GM21447 (cell line): ENCODE measurements around the gene PKNOX1.
"Not testable (repeated sequence)": the region's sequence is repeated elsewhere in the genome, so short reads cannot be mapped to it uniquely, and the experiment has no call there.

Experiments used
- ATAC-seq: cut with Tn5 transposase; IDR thresholded peaks from one replicate; pipeline ENCODE4 v1.9.1; 2021; ENCODE audit not compliant: unreplicated experiment

PKNOX1 gene

DNA sequence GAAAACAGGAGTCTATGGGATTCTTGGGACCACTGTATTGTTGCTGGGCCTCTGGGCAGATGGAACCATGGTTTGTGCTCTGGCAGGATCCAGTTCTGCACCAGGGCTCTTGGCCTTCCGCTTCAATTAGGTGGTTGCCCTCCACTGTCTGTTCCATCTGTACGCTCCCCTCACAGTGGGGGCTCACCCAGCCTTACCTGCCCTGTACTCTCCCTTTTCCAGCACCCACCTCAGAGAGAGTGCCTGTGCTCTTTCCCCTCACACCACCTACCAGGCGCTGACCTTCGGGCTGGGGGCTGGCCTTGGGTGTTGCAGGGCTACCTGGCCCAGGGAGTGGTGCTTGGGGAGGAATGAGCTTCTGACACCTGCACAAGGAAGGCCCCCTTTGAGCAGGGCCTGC is 7.5 kb downstream of the PKNOX1 start:
- ATAC-seq = no peak

DNA sequence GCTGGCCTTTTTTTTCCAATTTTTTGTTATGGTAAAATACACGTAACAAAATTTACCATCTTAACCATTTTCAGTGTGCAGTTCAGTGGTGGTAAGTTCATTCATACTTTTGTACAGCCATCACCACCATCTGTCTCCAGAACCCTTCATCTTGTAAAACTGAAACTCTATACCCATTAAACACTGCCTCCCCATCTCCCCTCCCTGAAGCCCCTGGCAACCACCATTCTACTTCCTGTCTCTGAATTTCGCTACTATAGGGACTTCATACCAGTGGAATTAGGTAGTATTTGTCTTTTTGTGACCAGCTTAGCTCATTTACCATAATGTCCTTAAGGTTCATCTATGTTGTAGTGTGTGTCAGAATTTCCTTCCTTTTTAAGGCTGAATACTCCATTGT is 8.7 kb downstream of the PKNOX1 start:
- ATAC-seq = no peak

DNA sequence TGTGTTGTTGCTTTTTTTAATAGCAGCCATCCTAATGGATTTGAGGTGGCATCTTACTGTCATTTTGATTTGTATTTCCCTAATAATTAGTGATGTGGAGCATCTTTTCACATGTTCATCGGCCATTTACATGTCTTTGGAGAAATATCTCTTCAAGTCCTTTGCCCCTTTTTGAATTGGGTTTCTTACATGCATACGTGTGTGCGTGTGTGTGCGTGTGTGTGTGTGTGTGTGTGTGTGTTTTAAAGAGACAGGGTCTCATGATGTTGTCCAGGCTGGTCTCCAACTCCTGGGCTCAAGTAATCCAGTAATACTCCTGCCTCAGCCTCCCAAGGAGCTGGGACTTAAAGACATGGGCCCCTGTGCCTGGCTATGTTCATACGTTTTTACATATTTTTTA is 9.5 kb downstream of the PKNOX1 start:
- no peak for ATAC-seq

DNA sequence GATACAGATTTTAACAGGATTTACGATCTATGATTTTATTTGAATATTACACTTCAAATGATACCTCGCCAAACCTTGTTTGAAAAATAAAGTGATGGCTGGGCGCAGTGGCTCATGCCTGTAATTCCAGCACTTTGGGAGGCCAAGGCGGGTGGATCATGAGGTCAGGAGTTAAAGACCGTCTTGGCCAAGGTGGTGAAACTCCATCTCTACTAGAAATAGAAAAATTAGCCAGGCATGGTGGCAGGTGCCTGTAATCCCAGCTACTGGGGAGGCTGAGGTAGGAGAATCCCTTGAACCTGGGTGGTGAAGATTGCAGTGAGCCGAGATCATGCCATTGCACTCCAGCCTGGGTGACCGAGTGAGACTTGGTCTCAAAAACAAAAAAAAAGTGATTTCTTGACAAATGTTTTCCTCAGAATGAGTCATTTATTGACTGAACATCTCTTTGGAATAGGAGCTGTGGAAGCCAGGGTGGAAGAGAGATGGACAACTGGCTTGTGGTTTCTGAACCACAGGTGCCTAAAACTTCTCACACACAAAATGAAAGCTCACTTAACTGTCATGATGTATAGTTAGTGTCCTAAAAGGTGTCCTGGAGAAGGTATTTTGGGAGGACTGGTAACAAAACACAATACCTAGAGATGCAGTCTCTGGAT is 11.9 kb downstream of the PKNOX1 start:
- ATAC-seq = no peak

DNA sequence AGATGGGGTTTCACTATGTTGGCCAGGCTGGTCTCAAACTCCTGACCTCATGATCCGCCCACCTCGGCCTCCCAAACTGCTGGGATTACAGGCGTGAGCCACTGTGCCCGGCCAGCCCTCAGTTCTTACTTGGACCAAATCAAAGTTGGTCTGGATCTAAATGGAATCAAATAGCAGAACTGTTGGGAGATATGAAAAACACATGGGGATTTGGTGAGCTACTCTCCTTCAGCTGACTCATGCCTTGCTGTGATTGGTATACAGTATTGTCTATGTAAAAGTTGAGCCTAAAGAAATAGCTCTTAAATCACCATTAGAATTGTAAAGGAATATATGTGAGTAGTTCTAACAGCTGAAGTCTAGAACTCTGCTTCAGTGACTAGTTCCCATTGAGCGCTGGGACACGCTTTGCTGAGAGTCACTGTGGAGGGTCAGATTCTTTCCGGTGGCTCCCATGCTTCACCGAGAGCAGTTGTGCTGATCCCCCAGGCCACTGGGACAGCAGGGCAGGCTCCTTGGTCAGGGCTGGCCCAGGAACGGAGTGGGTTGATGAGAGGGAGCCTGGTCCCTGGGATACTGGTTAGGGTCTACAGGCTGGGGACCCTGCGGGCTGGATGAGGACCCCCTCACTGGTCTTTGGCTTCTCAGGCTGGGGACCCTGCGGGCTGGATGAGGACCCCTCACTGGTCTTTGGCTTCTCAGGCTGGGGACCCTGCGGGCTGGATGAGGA is 14.0 kb downstream of the PKNOX1 start:
- ATAC-seq = no peak

DNA sequence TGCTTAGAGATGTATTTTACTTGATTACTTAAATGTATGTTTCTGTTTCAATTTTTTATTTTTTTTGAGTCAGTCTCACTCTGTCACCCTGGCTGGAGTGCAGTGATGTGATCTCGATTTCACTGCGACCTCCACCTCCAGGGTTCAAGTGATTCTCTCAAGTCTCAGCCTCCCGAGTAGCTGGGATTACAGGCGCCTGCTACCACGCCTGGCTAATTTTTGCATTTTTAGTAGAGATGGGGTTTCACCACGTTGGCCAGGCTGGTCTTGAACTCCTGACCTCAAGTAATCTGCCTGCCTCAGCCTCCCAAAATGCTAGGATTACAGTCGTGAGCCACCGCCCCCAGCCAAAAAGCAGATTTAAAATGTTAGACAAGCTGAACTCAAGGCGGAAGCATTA is 15.0 kb downstream of the PKNOX1 start:
- ATAC-seq = not testable (repeated sequence)

DNA sequence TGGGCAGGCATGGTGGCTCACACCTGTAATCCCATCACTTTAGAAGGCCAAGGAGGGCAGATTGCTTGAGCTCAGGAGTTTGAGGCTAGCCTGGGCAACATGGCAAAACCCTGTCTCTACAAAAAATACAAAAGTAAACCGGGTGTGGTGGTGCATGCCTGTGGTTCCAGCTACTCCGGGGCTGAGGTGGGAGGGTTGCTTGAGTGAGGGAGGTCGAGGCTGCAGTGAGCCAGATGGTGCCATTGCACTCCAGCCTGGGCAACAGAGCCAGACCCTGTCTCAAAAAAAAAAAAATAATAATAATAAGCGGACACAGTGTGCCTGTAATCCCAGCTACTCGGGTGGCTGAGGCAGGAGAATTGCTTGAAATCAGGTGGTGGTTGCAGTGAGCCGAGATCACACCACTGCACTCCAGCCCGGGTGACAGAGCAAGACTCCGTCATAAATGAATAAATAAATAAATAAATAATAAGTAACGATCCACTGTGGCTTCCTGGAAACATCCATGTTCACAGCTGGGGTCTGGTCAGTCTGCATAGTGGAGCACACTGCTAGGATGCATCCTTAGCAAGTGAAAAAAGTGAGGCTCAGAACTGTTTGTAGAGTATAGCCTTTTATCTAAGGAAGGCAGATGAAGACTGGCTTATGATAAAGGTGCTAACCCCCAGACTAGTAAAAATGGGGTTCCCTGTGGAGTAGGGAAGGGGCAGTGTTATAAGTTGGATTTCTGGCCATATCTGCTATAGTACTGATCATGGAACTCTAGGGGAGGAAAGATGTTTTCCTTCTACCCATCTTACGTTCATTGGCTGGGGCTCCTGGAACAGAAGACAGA is 15.7 kb downstream of the PKNOX1 start:
- ATAC-seq = no peak

DNA sequence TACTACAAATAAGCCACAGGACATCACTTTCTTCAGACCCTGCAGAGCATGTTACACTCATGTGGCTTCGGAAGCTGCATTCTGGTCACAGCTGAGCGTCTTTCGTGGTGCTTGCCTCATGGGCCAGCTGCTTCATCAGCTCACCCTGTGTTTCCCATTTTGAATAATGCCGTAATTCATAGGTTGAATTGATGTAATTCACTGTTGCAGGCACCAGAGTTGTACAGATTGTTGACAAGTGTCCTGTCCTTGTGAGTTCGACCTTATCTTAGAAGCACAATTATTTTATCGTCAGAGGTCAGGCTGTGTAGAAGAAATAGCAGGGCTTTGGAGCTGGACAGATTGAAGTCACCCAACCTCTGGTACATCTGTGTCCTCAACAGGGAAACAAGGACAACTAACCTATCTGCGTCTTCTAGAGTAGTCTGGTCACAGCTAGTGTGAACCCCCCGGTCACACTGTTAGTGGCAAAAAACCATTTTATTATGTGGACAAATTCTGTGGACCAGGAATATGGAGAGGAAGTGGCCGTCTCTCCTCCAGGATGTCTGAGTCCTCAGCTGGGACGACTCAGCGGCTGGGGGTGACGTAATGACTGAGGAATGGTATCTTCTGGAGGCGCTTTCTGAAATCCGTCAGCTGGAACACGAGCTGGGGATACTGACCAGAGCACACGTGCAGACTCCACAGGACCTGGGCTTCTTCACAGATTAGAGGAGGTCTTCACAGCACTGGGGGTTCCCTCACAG is 17.8 kb downstream of the PKNOX1 start:
- no peak for ATAC-seq

DNA sequence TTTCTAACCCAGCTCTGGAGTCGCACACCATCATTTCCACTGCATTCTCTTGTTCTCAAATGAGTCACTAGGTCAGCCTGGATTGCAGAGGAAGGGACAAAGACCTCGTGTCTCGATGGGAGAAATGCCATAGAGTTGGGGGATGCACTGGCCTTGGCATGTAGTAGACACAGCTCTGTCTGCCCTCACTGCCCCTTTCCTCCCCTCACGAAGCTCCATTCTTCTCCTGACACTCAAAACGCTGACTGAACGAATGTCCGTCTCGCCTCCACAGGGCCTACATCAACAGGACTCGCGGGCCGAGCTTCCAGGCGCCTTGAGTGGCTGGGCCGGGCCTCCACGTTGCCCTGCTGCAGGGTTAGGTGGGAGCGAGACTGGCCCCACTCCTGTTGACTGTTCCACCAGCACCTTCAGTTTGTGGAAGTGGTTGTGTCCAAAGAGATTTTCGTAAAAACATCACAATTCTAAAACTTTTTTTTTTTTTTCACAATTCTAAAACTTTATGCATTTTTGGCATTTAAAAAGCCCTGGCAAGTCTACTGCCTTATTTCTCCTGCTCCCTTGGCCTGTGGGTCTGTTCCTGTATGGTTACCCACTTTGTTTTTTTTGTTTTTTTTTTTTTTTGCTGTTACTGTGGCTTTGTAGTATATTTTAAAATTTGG is 18.8 kb downstream of the PKNOX1 start:
- no peak for ATAC-seq

DNA sequence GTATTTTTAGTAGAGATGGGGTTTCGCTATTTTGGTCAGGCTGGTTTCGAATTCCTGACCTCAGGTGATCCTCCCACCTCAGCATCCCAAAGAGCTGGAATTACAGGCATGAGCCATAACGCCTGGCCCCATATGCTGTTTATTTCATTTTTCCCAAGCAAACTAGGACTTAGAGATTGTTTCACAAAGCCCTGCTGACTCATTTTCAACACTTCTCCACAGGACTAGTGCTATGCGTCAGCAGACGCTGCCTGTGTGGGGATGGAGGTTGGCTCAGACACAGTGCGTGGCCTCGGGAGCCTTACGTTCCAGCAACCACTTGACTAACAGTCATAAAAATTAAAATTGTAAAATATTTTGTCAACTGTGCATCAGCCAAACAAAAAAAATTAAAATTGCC is 22.7 kb downstream of the PKNOX1 start:
- no peak for ATAC-seq

DNA sequence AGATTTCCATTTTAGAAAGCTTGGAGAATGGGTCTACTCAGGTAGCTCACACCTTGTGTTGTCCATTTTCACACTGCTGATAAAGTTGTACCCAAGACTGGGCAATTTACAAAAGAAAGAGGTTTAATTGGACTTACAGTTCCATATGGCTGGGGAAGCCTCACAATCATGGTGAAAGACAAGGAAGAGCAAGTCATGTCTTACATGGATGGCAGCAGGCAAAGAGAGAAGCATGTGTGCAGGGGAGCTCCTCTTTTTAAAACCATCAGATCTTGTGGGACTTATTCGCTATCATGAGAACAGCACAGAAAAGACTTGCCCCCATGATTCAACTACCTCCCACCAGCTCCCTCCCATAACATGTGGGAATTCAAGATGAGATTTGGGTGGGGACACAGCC is 23.6 kb downstream of the PKNOX1 start:
- not testable (repeated sequence) for ATAC-seq

DNA sequence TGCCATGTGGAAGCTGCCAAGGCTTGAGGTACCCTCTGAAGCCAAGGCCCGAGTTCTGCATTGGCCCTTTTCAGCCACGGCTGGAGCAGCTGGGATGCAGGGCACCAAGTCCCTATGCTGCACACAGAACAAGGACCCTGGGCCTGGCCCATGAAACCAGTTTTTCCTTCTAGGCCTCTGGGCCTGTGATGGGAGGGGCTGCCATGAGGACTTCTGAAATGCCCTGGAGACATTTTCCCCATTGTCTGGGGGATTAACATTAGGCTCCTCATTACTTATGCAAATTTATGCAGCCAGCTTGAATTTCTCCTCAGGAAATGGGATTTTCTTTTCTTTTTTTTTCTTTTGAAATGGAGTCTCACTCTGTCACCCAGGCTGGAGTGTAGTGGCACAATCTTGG is 24.8 kb downstream of the PKNOX1 start:
- not testable (repeated sequence) for ATAC-seq

DNA sequence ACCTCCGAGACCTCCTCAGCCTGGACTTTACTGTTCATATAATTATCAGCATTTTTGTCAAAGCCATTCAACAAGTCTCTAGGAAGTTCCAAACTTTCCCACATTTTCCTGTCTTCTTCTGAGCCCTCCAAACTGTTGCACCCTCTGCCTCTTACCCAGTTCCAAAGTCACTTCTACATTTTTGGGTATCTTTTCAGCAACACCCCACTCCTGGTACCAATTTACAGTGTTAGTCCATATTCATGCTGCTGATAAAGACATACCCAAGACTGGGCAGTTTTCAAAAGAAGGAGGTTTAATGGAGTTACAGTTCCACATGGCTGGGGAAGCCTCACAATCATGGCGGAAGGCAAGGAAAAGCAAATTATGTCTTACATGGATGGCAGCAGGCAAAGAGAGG is 25.7 kb downstream of the PKNOX1 start:
- not testable (repeated sequence) for ATAC-seq

DNA sequence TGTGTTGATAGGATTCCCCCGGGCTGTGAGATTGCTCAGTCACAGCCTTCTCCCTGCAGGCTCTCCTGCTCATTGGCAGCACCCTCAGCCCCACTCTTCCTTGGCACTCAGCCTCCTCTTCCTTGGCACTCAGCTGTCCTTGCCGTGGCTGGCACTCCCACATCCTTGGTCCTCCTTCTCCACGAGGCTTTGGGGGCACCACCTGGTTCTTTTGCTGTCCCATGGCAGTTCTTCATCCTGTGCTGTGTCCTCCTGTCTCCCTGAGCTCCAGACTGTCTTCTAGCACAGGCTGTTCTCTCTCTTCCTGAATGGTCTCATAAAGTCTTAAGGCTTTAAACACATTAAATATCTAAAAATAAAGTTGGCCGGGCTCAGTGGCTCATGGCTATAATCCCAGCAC is 27.0 kb downstream of the PKNOX1 start:
- ATAC-seq = no peak

DNA sequence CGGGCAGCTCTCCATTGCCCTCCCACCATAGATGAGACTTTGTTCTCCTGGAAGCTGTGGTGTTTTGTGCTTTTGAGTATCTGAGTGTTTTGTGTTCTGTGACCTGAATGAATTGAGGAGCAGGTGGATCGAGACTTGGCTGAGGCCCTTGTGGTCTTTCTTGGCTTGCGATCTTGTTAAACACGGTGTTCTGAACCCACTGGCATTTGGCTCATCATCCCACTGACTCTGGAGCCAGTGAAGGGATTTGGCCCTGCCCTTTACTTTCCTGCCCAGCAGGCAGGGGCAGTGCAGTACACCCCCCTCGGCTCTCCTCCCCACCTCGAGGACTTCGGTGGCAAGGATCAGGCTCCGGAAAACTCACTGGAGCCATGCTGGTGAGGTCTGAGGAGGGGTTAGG is 30.6 kb downstream of the PKNOX1 start:
- ATAC-seq = no peak

DNA sequence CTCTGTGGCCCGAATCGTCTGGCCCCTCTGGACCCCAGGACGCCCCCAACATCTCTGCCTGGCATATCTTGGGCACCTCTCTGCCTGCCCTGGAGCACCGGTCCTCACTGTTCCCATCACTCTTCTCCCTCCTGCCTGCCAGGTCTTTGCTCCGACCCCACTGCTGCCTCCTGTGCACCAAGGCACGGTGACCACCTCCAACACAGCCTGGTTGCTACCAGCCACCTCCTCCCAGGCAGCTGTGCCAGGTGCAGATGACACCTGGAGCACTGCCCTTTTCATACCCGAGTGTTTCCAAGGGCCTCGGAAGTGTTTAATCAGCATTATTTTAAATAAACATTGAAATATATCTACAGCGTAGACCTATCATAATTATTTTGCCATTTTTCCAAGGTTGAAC is 31.3 kb downstream of the PKNOX1 start:
- no peak for ATAC-seq

DNA sequence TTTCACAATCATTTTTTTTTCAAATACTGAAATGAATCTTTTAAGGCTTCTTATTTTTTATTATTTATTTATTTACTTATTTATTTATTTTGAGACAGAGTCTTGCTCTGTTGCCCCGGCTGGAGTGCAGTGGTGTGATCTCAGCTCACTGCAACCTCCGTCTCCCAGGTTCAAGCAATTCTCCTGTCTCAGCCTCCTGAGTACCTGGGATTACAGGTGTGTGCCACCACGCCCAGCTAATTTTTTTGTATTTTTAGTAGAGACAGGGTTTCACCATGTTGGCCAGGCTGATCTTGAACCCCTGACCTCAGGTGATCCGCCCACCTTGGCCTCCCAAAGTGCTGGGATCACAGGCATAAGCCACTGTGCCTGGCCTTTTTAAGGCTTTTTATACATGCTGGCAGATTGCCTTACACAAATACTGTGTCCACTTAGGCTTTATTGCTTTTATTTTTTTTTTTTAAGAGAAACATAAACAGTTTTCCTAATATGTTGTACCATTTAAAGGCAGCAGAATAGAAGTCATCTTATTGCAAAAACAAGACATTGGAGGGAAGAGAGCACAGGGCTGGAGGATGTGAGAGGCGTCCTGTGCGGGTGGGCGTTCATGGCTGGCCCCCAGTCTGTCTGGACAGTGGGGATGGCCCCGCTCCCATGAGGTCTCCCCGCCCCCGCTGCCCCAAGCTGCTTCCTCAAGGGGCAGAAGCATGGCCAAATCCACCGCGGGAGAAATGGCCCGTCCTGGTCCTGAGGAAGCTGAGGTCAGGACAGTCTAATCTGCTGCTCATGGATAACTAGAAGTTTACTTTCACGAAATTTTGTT is 31.9 kb downstream of the PKNOX1 start:
- not testable (repeated sequence) for ATAC-seq

DNA sequence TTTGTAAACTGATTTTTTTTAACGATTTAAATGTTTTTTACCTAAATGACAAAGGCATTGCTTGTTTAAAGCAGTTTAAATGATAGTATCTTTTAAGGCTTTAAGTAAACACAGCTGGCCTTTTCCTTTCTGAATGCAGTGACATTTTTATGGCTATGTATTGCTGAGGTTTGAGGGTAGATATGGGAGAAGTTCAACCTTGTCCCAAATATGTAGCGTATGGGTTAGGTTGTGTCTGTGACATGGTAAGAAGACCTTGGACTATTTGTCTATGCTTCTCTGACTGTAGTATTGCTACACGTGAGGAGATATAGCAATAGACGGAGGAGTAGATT is 32.5 kb downstream of the PKNOX1 start:
- ATAC-seq = no peak

DNA sequence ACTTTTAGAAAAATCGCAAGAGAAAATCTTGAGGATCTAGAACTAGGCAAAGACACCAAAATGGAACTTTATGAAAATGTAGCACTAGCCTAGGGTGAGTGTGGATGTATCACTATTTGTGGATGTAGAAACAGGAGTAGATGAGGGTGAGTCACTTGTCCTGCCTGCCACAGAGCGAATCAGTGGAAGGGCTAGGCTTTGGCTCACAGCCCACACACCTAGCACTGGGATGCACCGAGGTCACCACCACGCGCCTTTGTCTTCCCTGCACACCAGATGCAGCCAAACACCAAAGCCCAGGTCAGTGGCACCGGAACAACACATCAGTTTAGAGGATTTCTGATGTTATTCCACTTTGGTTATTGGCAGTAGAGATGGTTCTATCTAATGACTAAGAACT is 38.2 kb downstream of the PKNOX1 start:
- no peak for ATAC-seq
